Gastrocnemius medialis (tissue), 4 donors: ENCODE measurements around the gene KLHDC4.

Experiments
- POLR2A ChIP-seq, 2 donors: fragments of 450-650 bp; IDR thresholded peaks; one replicate each; pipeline ENCODE4 v1.6.1; 2017; ENCODE audit warnings: antibody characterized with exemption in 2 of 2, mild to moderate bottlenecking in 2 of 2, moderate library complexity in 2 of 2
- TF ChIP-seq, protein P1 (sequence below), 5 experiments: fragments of 450-650 bp in 3 of 5; fragments of 200-600 bp in 2 of 5; sonication (generic) in 2 of 5; IDR thresholded peaks in 4 of 5; conservative IDR thresholded peaks in 1 of 5; 1 replicate in 4 of 5; 2 replicates in 1 of 5; pipeline ENCODE4 v1.5.1; 2016 to 2019; ENCODE audit warnings: antibody characterized with exemption in 5 of 5, mild to moderate bottlenecking in 3 of 5, moderate library complexity in 3 of 5

DNA sequence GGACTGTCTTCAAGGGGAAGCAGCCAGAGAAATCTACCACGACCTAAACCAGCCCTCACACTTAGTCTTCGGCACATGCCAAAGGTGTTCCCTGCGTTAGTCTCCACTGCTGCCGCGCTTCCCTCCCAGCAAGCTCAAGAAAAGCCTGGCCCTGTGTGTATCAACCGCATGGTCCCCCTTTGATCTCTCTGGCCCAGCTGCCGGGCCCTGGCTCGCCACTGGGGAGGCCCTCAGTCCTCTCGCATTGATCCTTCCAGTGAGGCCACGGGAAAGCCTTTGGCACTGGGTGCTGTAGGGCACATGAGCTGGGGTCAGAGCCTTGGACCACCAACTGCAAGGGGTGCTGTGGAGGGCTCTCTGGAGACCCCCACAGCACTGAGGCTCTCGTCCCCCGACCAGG is 29.6 kb upstream of the KLHDC4 start:
- TF ChIP-seq, protein P1, sequence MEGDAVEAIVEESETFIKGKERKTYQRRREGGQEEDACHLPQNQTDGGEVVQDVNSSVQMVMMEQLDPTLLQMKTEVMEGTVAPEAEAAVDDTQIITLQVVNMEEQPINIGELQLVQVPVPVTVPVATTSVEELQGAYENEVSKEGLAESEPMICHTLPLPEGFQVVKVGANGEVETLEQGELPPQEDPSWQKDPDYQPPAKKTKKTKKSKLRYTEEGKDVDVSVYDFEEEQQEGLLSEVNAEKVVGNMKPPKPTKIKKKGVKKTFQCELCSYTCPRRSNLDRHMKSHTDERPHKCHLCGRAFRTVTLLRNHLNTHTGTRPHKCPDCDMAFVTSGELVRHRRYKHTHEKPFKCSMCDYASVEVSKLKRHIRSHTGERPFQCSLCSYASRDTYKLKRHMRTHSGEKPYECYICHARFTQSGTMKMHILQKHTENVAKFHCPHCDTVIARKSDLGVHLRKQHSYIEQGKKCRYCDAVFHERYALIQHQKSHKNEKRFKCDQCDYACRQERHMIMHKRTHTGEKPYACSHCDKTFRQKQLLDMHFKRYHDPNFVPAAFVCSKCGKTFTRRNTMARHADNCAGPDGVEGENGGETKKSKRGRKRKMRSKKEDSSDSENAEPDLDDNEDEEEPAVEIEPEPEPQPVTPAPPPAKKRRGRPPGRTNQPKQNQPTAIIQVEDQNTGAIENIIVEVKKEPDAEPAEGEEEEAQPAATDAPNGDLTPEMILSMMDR (IDR thresholded peaks at IDR 0.05 in 4 of 5, conservative IDR thresholded peaks at IDR 0.05 in 1 of 5), result no peak
- no peak for TF ChIP-seq POLR2A (IDR thresholded peaks at IDR 0.05)
